Right renal pelvis (tissue), 4 donors: ENCODE measurements around the gene TAF4B. TPM values are rescaled to one million over a fixed set of nuclear protein-coding genes. Genes with fewer than 3 reads are reported as not detected.
"Not testable (repeated sequence)": the region's sequence is repeated elsewhere in the genome, so short reads cannot be mapped to it uniquely, and the experiment has no call there.

Source experiments
- DNase-seq, 4 donors: peaks; one replicate each; pipeline ENCODE4 v3.0.0-alpha.2; 2013; ENCODE audit warnings: low read depth in 4 of 4, low spot score in 3 of 4, missing footprints in 1 of 4
- polyA plus RNA-seq, 4 donors: library from polyadenylated mRNA; unstranded; fragments of 120-200 nt; gene quantifications; one replicate each; pipeline ENCODE4 v1.2.1, GENCODE V29; 2013; ENCODE audit not compliant: insufficient read length in 4 of 4

Gene TAF4B
- polyA plus RNA-seq, 4 donors, result 4.2 to 6.0 (median 5.2) TPM

GRCh38 chr18:26417190-26417589 is 190.9 kb downstream of the TAF4B start:
- DNase-seq, result no peak

- DNase-seq, result no peak
These were observed 192.0 kb downstream of the TAF4B start for GRCh38 chr18:26418225-26418624.

GRCh38 chr18:26419746-26420145 is 193.5 kb downstream of the TAF4B start:
- no peak for DNase-seq

GRCh38 chr18:26421503-26421902 is 195.3 kb downstream of the TAF4B start:
- no peak for DNase-seq

- no peak for DNase-seq
These were observed 195.7 kb downstream of the TAF4B start for GRCh38 chr18:26421931-26422330.

- no peak for DNase-seq
These were observed 196.4 kb downstream of the TAF4B start for GRCh38 chr18:26422472-26423162.

- no peak for DNase-seq
These were observed 198.3 kb downstream of the TAF4B start for GRCh38 chr18:26424428-26425147.

- no peak for DNase-seq
These were observed 198.9 kb downstream of the TAF4B start for GRCh38 chr18:26425148-26425531.

- peak in 1 of 4 donors; percentile 71 for DNase-seq
These were observed 203.4 kb downstream of the TAF4B start for GRCh38 chr18:26429535-26430226.

- DNase-seq, result no peak
These were observed 206.6 kb downstream of the TAF4B start for GRCh38 chr18:26432651-26433424.

- no peak for DNase-seq
These were observed 208.6 kb downstream of the TAF4B start for GRCh38 chr18:26434887-26435286.

- no peak for DNase-seq
These were observed 209.3 kb downstream of the TAF4B start for GRCh38 chr18:26435415-26436095.

- no peak for DNase-seq
These were observed 210.2 kb downstream of the TAF4B start for GRCh38 chr18:26436176-26437051.

- DNase-seq, result not testable (repeated sequence)
These were observed 211.4 kb downstream of the TAF4B start for GRCh38 chr18:26437634-26438033.

GRCh38 chr18:26438980-26439379 is 212.7 kb downstream of the TAF4B start:
- no peak for DNase-seq

- no peak for DNase-seq
These were observed 213.3 kb downstream of the TAF4B start for GRCh38 chr18:26439537-26439936.

- no peak for DNase-seq
These were observed 214.4 kb downstream of the TAF4B start for GRCh38 chr18:26440644-26441043.
